NCI-H2029 treated with DMSO at 0.1 percent for 48 hours (cell line): ENCODE results near the gene ANKMY1.

ENCODE experiments used
- DNase-seq: peaks from one replicate; lab custom pipeline; 2025; lab: John Stamatoyannopoulos, UW

The ANKMY1 gene

DNA sequence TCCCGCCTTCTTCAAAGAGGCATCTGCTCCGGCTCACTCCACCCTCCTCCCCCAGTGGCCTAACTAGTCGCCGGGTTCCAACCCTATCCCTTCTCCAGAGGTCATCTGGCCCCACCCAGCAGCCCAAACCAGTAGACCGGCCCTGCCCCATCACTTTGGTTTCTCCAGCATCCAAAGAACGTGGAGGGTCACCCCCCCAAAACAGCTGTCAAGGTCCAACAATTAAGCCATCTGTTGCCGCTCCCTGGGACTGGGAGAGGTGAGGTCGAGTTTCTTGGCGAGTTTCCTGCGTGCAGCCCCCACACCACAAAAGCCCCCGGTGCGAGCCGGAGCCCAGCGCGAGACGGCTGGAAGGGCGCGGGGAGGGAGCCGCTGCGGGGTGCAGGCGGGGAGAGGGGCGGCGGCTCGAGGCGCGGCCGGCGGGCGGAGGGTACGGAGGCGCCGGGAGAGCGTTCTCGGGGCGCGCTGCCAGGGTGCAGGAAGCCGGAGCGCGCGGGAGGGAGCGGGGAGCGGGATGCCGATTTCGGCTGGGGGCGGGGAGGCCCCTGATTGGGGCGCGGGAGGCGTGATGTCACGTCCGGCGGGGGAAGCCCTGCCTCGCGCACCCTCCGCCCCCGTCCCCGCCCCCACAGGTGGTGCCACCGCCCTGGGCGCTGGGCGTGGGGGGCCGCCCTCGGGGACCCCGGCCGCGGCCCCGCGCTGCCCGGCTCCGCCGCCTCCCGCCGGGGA is 122.9 kb downstream of the ANKMY1 start:
- no peak for DNase-seq

DNA sequence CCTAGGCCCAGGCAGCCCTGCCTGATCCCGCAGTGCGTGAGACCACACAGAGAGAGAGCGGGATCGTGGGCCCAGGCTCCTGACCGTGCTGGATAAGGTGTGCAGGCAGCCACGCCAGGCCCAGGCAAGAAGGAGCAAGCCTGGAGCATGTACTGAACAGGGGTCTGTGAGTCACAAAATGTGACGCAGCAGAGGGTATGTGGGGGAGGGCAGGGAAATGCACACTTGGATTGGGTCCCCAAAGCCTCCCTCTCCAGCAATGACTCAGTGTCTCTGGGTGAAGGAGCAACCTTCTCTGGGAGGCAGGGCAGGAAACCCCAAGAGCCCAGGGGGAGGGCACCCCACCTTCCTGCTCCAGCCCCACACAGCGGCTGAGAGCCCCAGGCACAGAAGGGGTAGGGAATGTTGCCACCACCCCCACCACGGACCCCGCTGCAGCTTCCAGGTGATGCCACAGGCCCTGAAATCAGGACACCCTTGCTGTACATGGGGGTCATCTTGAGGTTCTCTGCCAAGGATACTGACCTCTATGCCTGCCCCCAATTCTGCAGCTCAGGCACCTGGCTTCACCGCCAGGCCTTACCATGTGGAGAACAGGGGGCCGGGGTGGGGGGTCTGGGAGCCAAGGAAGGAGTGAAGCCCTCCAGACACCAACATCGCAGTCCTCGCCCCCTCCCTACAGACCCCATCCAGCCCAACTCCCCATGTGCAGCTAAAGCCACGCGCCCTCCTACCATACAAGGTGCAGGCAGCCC is 123.6 kb downstream of the ANKMY1 start:
- DNase-seq, result no peak

DNA sequence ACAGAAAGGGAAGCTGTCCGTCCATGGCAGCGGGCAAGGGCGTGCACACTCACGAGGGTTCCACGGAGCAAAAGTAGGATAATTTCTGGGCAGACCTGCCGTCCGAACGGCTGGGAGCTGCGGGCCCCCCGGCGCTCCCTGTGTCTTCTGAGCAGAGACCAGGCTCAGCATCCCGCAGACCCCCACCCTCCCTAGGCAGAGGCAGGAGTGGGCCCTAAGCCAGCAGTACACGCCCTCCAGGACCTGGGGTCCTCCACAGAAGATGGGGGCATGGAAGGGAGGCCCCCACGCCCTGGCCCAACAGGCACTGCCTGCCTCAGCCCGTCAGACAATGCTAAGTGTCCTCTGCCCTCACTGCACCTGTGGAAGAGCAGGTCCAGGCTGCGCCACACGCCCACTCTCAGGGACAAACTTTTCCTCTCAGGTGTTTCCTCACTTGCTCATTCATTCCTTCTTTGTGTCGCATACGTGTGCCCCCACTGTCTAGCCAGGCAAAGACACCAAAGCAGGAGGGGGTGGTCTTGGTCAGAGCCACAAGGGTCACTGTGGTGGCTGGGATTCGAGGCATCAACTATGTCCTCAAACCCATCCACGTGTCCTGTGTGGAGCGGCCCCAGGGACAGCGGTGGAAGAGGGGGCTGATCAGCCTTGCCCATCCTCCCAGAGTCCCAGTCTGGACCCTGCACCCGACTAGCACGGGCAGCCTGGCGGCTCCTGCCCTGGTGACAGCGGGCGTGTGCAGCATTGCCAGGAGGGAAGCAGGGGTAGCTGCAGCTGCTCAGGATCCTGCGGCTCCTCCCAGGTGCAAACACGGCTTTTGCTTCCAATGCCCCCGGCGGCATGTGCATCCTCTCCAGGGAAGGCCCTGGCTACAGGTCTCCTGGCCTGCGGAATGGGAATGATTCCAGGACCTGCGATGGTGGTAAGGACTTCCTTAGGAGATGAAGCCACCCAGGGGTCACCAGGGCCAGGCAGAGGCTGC is 124.7 kb downstream of the ANKMY1 start:
- no peak for DNase-seq

DNA sequence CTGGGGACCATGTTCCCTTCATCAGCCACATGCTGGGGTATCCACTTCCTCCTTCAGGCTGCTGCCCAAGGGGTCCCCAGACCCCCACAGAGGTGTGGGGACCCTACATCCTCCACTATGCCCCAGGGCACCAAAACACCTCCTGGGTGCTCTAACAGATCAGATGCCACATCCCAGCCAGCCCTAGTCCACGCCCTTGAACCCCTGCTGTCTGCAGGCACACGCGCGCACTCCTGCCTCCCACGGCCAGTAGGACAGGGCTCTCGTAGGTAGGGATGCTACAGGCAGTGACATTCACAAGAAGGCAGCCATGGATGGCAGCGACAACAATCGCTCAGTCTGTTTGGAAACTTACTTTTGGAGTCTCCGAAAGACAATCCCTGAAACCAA is 125.4 kb downstream of the ANKMY1 start:
- no peak for DNase-seq

- no peak for DNase-seq
These were observed 125.9 kb downstream of the ANKMY1 start for GRCh38 chr2:240431661-240432424.

DNA sequence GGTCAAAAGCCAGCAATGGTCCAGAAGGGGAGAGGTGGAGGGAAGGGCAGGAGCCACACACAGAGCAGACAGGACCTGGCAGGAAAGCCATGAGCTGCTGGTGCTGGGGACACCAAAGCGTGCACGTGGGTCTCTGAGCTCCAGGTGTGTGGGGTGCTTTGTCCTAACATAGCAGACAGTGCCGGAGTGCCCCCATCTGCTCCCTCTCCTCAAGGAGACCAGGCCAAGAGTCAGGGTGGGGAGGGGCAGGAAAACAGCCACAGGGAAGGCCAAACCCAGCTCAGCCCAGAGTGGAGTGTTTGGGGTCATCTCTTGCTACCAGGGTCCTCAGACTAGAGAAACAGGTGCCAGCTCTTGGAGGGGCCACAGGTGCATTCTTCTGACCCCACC is 126.5 kb downstream of the ANKMY1 start:
- no peak for DNase-seq

DNA sequence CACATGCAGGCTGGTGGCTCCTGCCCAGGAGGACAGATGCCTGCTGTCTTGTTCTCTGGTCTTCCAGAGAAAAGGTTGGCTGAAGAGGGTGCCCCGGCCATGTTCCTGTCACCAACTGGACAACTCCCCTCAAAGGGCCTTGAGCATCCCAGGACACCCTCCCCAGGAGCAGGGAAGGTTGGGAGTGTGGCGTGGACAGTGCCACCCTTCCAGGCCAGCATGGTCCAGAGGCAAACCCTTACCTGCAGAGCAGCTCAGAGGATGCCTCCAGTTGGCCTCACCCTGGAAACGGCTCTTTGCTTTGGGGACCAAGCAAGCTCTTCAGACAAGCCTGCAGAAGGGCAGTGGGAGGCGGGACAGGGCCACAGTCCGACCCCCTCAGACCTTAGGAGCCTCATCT is 127.2 kb downstream of the ANKMY1 start:
- DNase-seq, result no peak

DNA sequence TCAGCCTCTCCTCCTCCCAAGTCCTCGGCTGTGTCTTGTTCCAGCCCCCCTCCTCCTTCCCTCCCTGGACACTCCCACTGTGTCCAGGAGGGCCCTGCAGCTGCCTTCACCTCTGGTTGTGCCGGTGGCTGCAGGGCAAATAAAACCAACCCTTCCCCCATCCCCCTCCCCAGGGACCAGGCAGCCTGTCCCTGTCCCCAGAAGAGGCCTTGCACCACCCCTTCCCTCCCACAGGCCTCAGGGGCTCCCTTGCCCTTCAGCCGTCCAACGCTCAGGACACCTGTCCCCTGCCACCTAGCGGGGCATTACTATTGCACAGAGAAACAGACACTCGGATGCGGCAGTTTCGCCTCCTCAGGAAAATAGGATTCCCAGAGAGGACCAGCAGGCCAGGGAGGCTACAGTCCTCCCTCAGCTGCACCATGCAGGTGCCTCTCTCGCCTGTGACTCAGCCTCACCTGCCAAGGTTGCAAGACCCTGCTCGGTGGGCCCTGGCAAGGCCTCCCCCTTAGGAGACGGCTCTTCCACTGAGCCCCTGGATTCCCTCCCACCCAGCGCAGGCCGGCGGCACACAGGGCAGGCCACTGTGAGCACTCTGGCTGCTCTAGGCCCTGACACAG is 127.8 kb downstream of the ANKMY1 start:
- no peak for DNase-seq
